ENCODE results near the gene PRKAG2.
A peak's percentile ranks its signal among the peaks of the same experiment; 100 is the strongest.
"Not testable (repeated sequence)": the region's sequence is repeated elsewhere in the genome, so short reads cannot be mapped to it uniquely, and the experiment has no call there.

PRKAG2 gene

GRCh38 chr7:151764056-151764920 is 112.6 kb downstream of the PRKAG2 start:
- no peak for DNase-seq (ENCODE audit: low read depth)

- DNase-seq (ENCODE audit: low read depth), result no peak
Measured at GRCh38 chr7:151763420-151763984, 113.4 kb downstream of the PRKAG2 start.

GRCh38 chr7:151762583-151763245 is 114.2 kb downstream of the PRKAG2 start:
- no peak for DNase-seq (ENCODE audit: low read depth)

- no peak for DNase-seq (ENCODE audit: low read depth)
Measured at GRCh38 chr7:151761957-151762356, 115.0 kb downstream of the PRKAG2 start.

- no peak for DNase-seq (ENCODE audit: low read depth)
Measured at GRCh38 chr7:151761231-151761630, 115.7 kb downstream of the PRKAG2 start.

GRCh38 chr7:151759591-151760042 is 117.3 kb downstream of the PRKAG2 start:
- peak; percentile 51 for DNase-seq (ENCODE audit: low read depth)

GRCh38 chr7:151758622-151759540 is 118.0 kb downstream of the PRKAG2 start:
- DNase-seq (ENCODE audit: low read depth), result no peak

GRCh38 chr7:151757274-151757673 is 119.6 kb downstream of the PRKAG2 start:
- no peak for DNase-seq (ENCODE audit: low read depth)

GRCh38 chr7:151756866-151757265 is 120.0 kb downstream of the PRKAG2 start:
- no peak for DNase-seq (ENCODE audit: low read depth)

GRCh38 chr7:151756076-151756731 is 120.7 kb downstream of the PRKAG2 start:
- peak; percentile 63 for DNase-seq (ENCODE audit: low read depth)

- no peak for DNase-seq (ENCODE audit: low read depth)
Measured at GRCh38 chr7:151755131-151755801, 121.6 kb downstream of the PRKAG2 start.

- DNase-seq (ENCODE audit: low read depth), result no peak
Measured at GRCh38 chr7:151754688-151755130, 122.2 kb downstream of the PRKAG2 start.

GRCh38 chr7:151754142-151754590 is 122.7 kb downstream of the PRKAG2 start:
- no peak for DNase-seq (ENCODE audit: low read depth)

GRCh38 chr7:151752816-151753595 is 123.9 kb downstream of the PRKAG2 start:
- no peak for DNase-seq (ENCODE audit: low read depth)

- no peak for DNase-seq (ENCODE audit: low read depth)
Measured at GRCh38 chr7:151752037-151752436, 124.9 kb downstream of the PRKAG2 start.

- no peak for DNase-seq (ENCODE audit: low read depth)
Measured at GRCh38 chr7:151748733-151749132, 128.2 kb downstream of the PRKAG2 start.

- not testable (repeated sequence) for DNase-seq (ENCODE audit: low read depth)
Measured at GRCh38 chr7:151748021-151748420, 128.9 kb downstream of the PRKAG2 start.

- DNase-seq (ENCODE audit: low read depth), result no peak
Measured at GRCh38 chr7:151745706-151746105, 131.2 kb downstream of the PRKAG2 start.
